ENCODE results near the gene IGFBP5.

Gene IGFBP5

GRCh38 chr2:216661639-216662375, 33.5 kb downstream of the IGFBP5 start:
- H3K4me3 ChIP-seq (replicated peaks; ENCODE audit: insufficient read depth, low read length): no peak overlapping the region
- H3K27me3 ChIP-seq (ENCODE audit: insufficient read depth, poor library complexity, severe bottlenecking): peaks cover 7% of the 10 kb centered on the region
- TF ChIP-seq SPI1 (IDR thresholded peaks at IDR 0.05; ENCODE audit: borderline replicate concordance, low read depth) (no peak), CTCF (IDR thresholded peaks at IDR 0.05; ENCODE audit: insufficient read depth, low read length) (no peak), GABPA (IDR thresholded peaks at IDR 0.05; ENCODE audit: low read depth) (no peak), POLR2AphosphoS5 (IDR thresholded peaks at IDR 0.05; ENCODE audit: low read depth) (no peak), REST (IDR thresholded peaks at IDR 0.05; ENCODE audit: insufficient replicate concordance, low read depth) (no peak)
- H3K27ac ChIP-seq (replicated peaks): no peak overlapping the region
- DNase-seq (ENCODE audit: low read depth in 1 of 2, low spot score in 1 of 2): no peak

GRCh38 chr2:216661051-216661450, 34.3 kb downstream of the IGFBP5 start:
- TF ChIP-seq GABPA (IDR thresholded peaks at IDR 0.05; ENCODE audit: low read depth) (no peak), SPI1 (IDR thresholded peaks at IDR 0.05; ENCODE audit: borderline replicate concordance, low read depth) (no peak), POLR2AphosphoS5 (IDR thresholded peaks at IDR 0.05; ENCODE audit: low read depth) (no peak), REST (IDR thresholded peaks at IDR 0.05; ENCODE audit: insufficient replicate concordance, low read depth) (no peak), CTCF (IDR thresholded peaks at IDR 0.05; ENCODE audit: insufficient read depth, low read length) (no peak)
- H3K27me3 ChIP-seq (ENCODE audit: insufficient read depth, poor library complexity, severe bottlenecking): peaks cover 7% of the 10 kb centered on the region
- no peak overlapping the region for H3K4me3 ChIP-seq (replicated peaks; ENCODE audit: insufficient read depth, low read length)

GRCh38 chr2:216660496-216660895, 34.9 kb downstream of the IGFBP5 start:
- Histone ChIP-seq H3K27ac (replicated peaks) (no peak overlapping the region), H3K4me3 (replicated peaks; ENCODE audit: insufficient read depth, low read length) (no peak overlapping the region), H3K27me3 (ENCODE audit: insufficient read depth, poor library complexity, severe bottlenecking) (peaks cover 7% of the 10 kb centered on the region)
- DNase-seq (ENCODE audit: low read depth in 1 of 2, low spot score in 1 of 2): no peak
- TF ChIP-seq GABPA (IDR thresholded peaks at IDR 0.05; ENCODE audit: low read depth): no peak
- no peak for TF ChIP-seq POLR2AphosphoS5 (IDR thresholded peaks at IDR 0.05; ENCODE audit: low read depth)
- TF ChIP-seq SPI1 (IDR thresholded peaks at IDR 0.05; ENCODE audit: borderline replicate concordance, low read depth): no peak
- TF ChIP-seq REST (IDR thresholded peaks at IDR 0.05; ENCODE audit: insufficient replicate concordance, low read depth): no peak
- TF ChIP-seq CTCF (IDR thresholded peaks at IDR 0.05; ENCODE audit: insufficient read depth, low read length): no peak

More at GRCh38 chr2:216661051-216661450, 34.3 kb downstream of the IGFBP5 start:
- no peak overlapping the region for H3K27ac ChIP-seq (replicated peaks)
- DNase-seq (ENCODE audit: low read depth in 1 of 2, low spot score in 1 of 2): no peak
